Liver (tissue), 9 donors: ENCODE results near the gene ARHGEF10L. TPM values are rescaled to one million over a fixed set of nuclear protein-coding genes. Genes with fewer than 3 reads are reported as not detected.

Experiments used
- DNase-seq: peaks from one replicate; pipeline ENCODE4 v3.0.0-alpha.2; 2017; ENCODE audit warnings: low spot score
- H3K27ac ChIP-seq, 2 donors: one replicate each; pipeline ENCODE4 v1.7.0; 2013; ENCODE audit warnings: inconsistent platforms in 2 of 2, low read length in 2 of 2, control low read depth in 1 of 2, low read depth in 1 of 2, mild to moderate bottlenecking in 1 of 2
- H3K27me3 ChIP-seq, 4 donors: one replicate each; pipeline versions ENCODE4 v1.6.1 to v1.7.0; 2013; ENCODE audit warnings: low read length in 3 of 4, inconsistent platforms in 1 of 4, mild to moderate bottlenecking in 1 of 4, moderate library complexity in 1 of 4; ENCODE audit not compliant: control insufficient read depth in 4 of 4, insufficient read depth in 4 of 4
- H3K36me3 ChIP-seq, 4 donors: one replicate each; pipeline versions ENCODE4 v1.6.1 to v1.7.0; 2013; ENCODE audit warnings: low read length in 3 of 4, mild to moderate bottlenecking in 3 of 4, low read depth in 1 of 4, moderate library complexity in 1 of 4; ENCODE audit not compliant: control insufficient read depth in 4 of 4, insufficient read depth in 3 of 4
- H3K4me1 ChIP-seq, 4 donors: one replicate each; pipeline versions ENCODE4 v1.6.1 to v1.7.0; 2013; ENCODE audit warnings: low read length in 3 of 4, mild to moderate bottlenecking in 3 of 4, moderate library complexity in 1 of 4; ENCODE audit not compliant: control insufficient read depth in 4 of 4, insufficient read depth in 4 of 4
- H3K4me3 ChIP-seq, 3 donors: one replicate each; pipeline versions ENCODE4 v1.6.1 to v1.7.0; 2013; ENCODE audit warnings: low read length in 3 of 3, control low read depth in 1 of 3, low read depth in 1 of 3, mild to moderate bottlenecking in 1 of 3
- H3K9ac ChIP-seq, 2 donors: one replicate each; pipeline ENCODE4 v1.7.0; 2013; ENCODE audit warnings: low read length in 2 of 2, mild to moderate bottlenecking in 2 of 2, moderate library complexity in 2 of 2, control low read depth in 1 of 2, low read depth in 1 of 2
- H3K9me3 ChIP-seq, 4 donors: one replicate each; pipeline versions ENCODE4 v1.6.1 to v1.7.0; 2013; ENCODE audit warnings: low read length in 3 of 4; ENCODE audit not compliant: control insufficient read depth in 4 of 4
- EGR1 ChIP-seq, 2 donors: IDR thresholded peaks; 2 replicates each; pipeline ENCODE4 v1.6.1; 2016 to 2018; ENCODE audit warnings: antibody characterized with exemption in 2 of 2, low read depth in 2 of 2
- FOXA1 ChIP-seq: IDR thresholded peaks from 2 replicates; pipeline ENCODE4 v1.6.1; 2016; ENCODE audit warnings: antibody characterized with exemption
- FOXA2 ChIP-seq: IDR thresholded peaks from 2 replicates; pipeline ENCODE4 v1.6.1; 2016; ENCODE audit warnings: antibody characterized with exemption
- GABPA ChIP-seq, 2 donors: IDR thresholded peaks in 1 of 2; conservative IDR thresholded peaks in 1 of 2; 2 replicates each; pipeline ENCODE4 v1.6.1; 2016; ENCODE audit warnings: antibody characterized with exemption in 2 of 2, mild to moderate bottlenecking in 1 of 2, moderate library complexity in 1 of 2
- HNF4A ChIP-seq, 2 donors: conservative IDR thresholded peaks; 2 replicates each; pipeline ENCODE4 v1.6.1; 2016; ENCODE audit warnings: antibody characterized with exemption in 2 of 2, mild to moderate bottlenecking in 2 of 2
- HNF4G ChIP-seq: IDR thresholded peaks from 2 replicates; pipeline ENCODE4 v1.6.1; 2016; ENCODE audit warnings: antibody characterized with exemption
- JUND ChIP-seq, 2 donors: IDR thresholded peaks; 2 replicates each; pipeline ENCODE4 v1.6.1; 2016; ENCODE audit warnings: antibody characterized with exemption in 2 of 2
- RAD21 ChIP-seq, 2 donors: IDR thresholded peaks; 2 replicates each; pipeline ENCODE4 v1.6.1; 2016; ENCODE audit warnings: antibody characterized with exemption in 2 of 2, mild to moderate bottlenecking in 2 of 2
- REST ChIP-seq: IDR thresholded peaks from 2 replicates; pipeline ENCODE4 v1.6.1; 2016; ENCODE audit warnings: antibody characterized with exemption, mild to moderate bottlenecking
- SP1 ChIP-seq: IDR thresholded peaks from 2 replicates; pipeline ENCODE4 v1.6.1; 2018; ENCODE audit warnings: antibody characterized with exemption, mild to moderate bottlenecking
- TAF1 ChIP-seq: conservative IDR thresholded peaks from 2 replicates; pipeline ENCODE4 v1.6.1; 2016; ENCODE audit warnings: antibody characterized with exemption, mild to moderate bottlenecking
- YY1 ChIP-seq: IDR thresholded peaks from 2 replicates; pipeline ENCODE4 v1.6.1; 2016; ENCODE audit warnings: antibody characterized with exemption, mild to moderate bottlenecking
- ZBTB33 ChIP-seq: IDR thresholded peaks from 2 replicates; pipeline ENCODE4 v1.6.1; 2016; ENCODE audit warnings: antibody characterized with exemption
- WGBS: extraction: QIAGEN DNeasy Blood & Tissue Kit; methylation state at CpG from one replicate; pipeline ENCODE4 v1.1.7; 2013; 5-methylcytosine and 5-hydroxymethylcytosine counted together
- polyA plus RNA-seq, 2 donors: library from polyadenylated mRNA; stranded (reverse) in 1 of 2; unstranded in 1 of 2; fragments of 200-250 nt in 1 of 2; fragments of >200 nt in 1 of 2; fragmentation: Nextera tagmentation in 1 of 2; extraction: Ambion mirVana in 1 of 2; gene quantifications; one replicate each; pipeline versions ENCODE4 v1.2.1 to v1.2.3, GENCODE V29; 2013 to 2015
- total RNA-seq, 2 donors: library from RNA; depleted of rRNA; stranded (reverse); fragments of >200 nt; gene quantifications; one replicate each; pipeline ENCODE4 v1.2.3, GENCODE V29; 2014
- TF ChIP-seq, protein P1 (sequence below): fragments of 150-350 bp; IDR thresholded peaks from 2 replicates; pipeline ENCODE4 v1.5.1; 2017; ENCODE audit warnings: improper control_type of control experiment, low read depth, low read length; ENCODE audit not compliant: missing input control
- TF ChIP-seq, protein P2 (sequence below): IDR thresholded peaks from 2 replicates; pipeline ENCODE4 v1.6.1; 2016; ENCODE audit warnings: antibody characterized with exemption
- TF ChIP-seq, protein P3 (sequence below): IDR thresholded peaks from 2 replicates; pipeline ENCODE4 v1.6.1; 2016; ENCODE audit warnings: antibody characterized with exemption
- donor health status: healthy.
- donor health status: healthy.
- donor health status: healthy.
- donor health status: healthy.
- donor health status: healthy.

The ARHGEF10L gene
- total and polyA plus RNA-seq, 4 donors: 26.3 to 169 (median 57.5) TPM

DNA sequence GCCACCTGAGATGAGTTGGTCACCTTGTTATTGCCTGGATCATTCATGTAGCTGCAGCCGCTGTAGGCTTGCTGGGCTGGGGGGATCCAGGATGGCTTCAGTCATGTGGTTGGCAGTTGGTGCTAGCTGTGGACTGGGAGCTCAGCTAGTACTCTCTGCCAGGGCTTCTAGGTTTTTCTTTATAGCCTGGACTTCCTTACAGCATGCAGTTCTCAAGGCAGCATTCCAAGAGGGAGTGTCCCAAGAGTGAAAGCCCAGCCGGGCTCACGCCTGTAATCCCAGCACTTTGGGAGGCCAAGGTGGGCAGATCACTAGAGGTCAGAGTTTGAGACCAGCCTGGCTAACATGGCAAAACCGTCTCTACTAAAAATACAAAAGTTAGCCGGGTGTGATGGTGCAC, 192.0 kb downstream of the ARHGEF10L start:
- Histone ChIP-seq H3K27me3 (no peaks in the 10 kb centered on the region), H3K9ac (no peak overlapping the region), H3K4me3 (no peak overlapping the region), H3K9me3 (no peaks in the 10 kb centered on the region), H3K27ac (no peak overlapping the region), H3K36me3 (no peaks in the 10 kb centered on the region), H3K4me1 (no peaks in the 10 kb centered on the region)
- WGBS: 81% methylated on average over 5 of the region's 5 CpGs
- no peak for DNase-seq
- no peak for TF ChIP-seq FOXA1
- no peak for TF ChIP-seq JUND (IDR thresholded peaks at IDR 0.05)
- TF ChIP-seq GABPA (IDR thresholded peaks at IDR 0.05 in 1 of 2, conservative IDR thresholded peaks at IDR 0.05 in 1 of 2): no peak
- TF ChIP-seq, protein P1, sequence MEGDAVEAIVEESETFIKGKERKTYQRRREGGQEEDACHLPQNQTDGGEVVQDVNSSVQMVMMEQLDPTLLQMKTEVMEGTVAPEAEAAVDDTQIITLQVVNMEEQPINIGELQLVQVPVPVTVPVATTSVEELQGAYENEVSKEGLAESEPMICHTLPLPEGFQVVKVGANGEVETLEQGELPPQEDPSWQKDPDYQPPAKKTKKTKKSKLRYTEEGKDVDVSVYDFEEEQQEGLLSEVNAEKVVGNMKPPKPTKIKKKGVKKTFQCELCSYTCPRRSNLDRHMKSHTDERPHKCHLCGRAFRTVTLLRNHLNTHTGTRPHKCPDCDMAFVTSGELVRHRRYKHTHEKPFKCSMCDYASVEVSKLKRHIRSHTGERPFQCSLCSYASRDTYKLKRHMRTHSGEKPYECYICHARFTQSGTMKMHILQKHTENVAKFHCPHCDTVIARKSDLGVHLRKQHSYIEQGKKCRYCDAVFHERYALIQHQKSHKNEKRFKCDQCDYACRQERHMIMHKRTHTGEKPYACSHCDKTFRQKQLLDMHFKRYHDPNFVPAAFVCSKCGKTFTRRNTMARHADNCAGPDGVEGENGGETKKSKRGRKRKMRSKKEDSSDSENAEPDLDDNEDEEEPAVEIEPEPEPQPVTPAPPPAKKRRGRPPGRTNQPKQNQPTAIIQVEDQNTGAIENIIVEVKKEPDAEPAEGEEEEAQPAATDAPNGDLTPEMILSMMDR: no peak
- TF ChIP-seq REST: no peak
- no peak for TF ChIP-seq EGR1 (IDR thresholded peaks at IDR 0.05; ENCODE audit: low read depth in 2 of 2)

GRCh38 chr1:17732475-17732874, 193.0 kb downstream of the ARHGEF10L start:
- Histone ChIP-seq H3K4me1 (no peaks in the 10 kb centered on the region), H3K9ac (no peak overlapping the region), H3K9me3 (no peaks in the 10 kb centered on the region), H3K36me3 (no peaks in the 10 kb centered on the region), H3K27me3 (no peaks in the 10 kb centered on the region), H3K27ac (no peak overlapping the region), H3K4me3 (no peak overlapping the region)
- 96% methylated on average over 2 of the region's 2 CpGs for WGBS
- TF ChIP-seq, protein P2, sequence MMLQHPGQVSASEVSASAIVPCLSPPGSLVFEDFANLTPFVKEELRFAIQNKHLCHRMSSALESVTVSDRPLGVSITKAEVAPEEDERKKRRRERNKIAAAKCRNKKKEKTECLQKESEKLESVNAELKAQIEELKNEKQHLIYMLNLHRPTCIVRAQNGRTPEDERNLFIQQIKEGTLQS: no peak
- TF ChIP-seq YY1 (no peak), EGR1 (IDR thresholded peaks at IDR 0.05; ENCODE audit: low read depth in 2 of 2) (no peak), SP1 (no peak), RAD21 (IDR thresholded peaks at IDR 0.05) (no peak)
- TF ChIP-seq, protein P3, sequence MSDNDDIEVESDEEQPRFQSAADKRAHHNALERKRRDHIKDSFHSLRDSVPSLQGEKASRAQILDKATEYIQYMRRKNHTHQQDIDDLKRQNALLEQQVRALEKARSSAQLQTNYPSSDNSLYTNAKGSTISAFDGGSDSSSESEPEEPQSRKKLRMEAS: no peak
- no peak for DNase-seq

- WGBS: 69% methylated on average over 21 of the region's 21 CpGs
- DNase-seq: no peak
- Histone ChIP-seq H3K9me3 (no peaks in the 10 kb centered on the region), H3K36me3 (no peaks in the 10 kb centered on the region), H3K4me3 (no peak overlapping the region), H3K4me1 (no peaks in the 10 kb centered on the region), H3K27me3 (no peaks in the 10 kb centered on the region), H3K9ac (no peak overlapping the region), H3K27ac (no peak overlapping the region)
- no peak for TF ChIP-seq FOXA1
- no peak for TF ChIP-seq GABPA (IDR thresholded peaks at IDR 0.05 in 1 of 2, conservative IDR thresholded peaks at IDR 0.05 in 1 of 2)
- TF ChIP-seq ZBTB33: no peak
- no peak for TF ChIP-seq HNF4A (conservative IDR thresholded peaks at IDR 0.05)
- TF ChIP-seq, protein P2: no peak
- TF ChIP-seq, protein P1: no peak
- TF ChIP-seq EGR1 (IDR thresholded peaks at IDR 0.05; ENCODE audit: low read depth in 2 of 2): no peak
- no peak for TF ChIP-seq TAF1
- TF ChIP-seq JUND (IDR thresholded peaks at IDR 0.05): no peak
- no peak for TF ChIP-seq FOXA2
- no peak for TF ChIP-seq RAD21 (IDR thresholded peaks at IDR 0.05)
- TF ChIP-seq HNF4G: no peak
- TF ChIP-seq YY1: no peak
- TF ChIP-seq, protein P3: no peak
Observed at GRCh38 chr1:17733661-17734060, 194.2 kb downstream of the ARHGEF10L start.
